ENCODE results near the gene SVBP.
"Not testable (repeated sequence)": the region's sequence is repeated elsewhere in the genome, so short reads cannot be mapped to it uniquely, and the experiment has no call there.

SVBP gene

DNA sequence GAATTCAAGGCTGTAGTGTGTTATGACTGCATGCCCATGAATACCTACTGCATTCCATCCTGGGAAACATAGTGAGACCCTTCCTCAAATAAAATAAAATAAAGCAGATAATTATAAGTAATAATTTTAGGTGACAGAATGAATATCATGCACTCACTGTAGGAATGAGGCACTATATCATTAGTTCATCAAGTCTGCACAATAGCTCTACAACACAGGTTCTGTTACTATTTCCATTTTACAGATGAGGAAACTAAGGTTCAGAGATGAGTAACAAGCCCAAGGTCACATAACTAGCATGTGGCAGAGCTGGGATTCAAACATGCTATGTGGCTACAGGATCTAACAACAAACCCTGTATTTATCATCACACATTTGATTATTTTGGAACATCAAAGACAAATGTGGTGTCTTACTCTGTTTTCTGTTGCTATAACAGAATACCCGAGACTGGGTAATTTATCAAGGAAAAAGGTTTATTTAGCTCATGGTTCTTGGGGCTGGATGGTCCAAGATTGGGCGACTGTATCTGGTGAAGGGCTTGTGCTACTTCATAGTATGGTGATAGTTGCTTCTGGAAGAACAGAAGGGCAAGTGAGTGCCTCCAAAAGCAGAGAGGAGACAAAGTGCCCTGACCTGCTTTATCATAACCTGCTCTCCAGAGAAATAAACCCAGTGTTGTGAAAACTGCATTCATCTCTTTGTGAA, 24.4 kb upstream of the SVBP start:
- H3K4me3 ChIP-seq (ENCODE audit: low read depth, low read length) = no peak overlapping the region

- no peak overlapping the region for H3K4me3 ChIP-seq (ENCODE audit: low read depth, low read length)
Observed at GRCh38 chr1:42841010-42841409, 23.8 kb upstream of the SVBP start.

- no peak overlapping the region for H3K4me3 ChIP-seq (ENCODE audit: low read depth, low read length)
Observed at GRCh38 chr1:42838482-42839190, 21.4 kb upstream of the SVBP start.

DNA sequence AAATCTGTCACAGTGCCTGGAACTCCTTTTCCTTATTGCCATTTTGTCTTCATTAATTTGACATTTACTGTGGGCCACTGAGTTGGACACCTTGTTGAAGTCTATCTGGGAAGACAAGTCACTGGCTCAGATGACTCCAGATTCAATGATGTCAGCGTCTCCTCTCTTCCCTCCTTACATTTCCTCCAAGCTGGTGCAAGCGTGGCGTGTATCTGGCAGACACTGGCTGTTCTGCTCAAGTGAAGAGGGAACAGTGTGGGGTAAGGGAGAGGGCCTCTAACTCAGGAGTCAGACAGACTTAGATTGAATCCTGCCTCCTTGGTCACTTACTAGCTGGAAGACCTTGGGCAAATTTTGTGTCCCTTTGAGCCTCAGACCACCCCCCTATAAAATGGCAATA, 20.5 kb upstream of the SVBP start:
- no peak overlapping the region for H3K4me3 ChIP-seq (ENCODE audit: low read depth, low read length)

GRCh38 chr1:42835422-42835821, 18.2 kb upstream of the SVBP start:
- no peak overlapping the region for H3K4me3 ChIP-seq (ENCODE audit: low read depth, low read length)

DNA sequence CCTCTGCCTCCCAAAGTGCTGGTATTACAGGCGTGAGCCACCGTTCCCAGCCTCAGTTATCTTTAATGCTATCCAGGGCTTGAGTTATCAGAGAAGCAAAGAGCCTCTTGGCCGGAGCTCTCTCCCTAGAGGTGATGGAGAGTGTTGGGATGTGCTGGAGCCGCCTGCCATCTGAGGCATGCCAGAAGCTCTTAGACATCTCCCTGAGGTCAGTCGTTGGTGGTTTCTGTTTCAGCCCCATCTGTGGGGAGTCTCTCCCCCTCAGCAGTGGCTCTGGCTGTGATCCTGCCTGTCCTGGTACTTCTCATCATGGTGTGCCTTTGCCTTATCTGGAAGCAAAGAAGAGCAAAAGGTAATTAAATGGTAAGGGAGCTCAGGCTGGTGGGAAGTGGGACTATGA, 17.6 kb upstream of the SVBP start:
- H3K4me3 ChIP-seq (ENCODE audit: low read depth, low read length) = no peak overlapping the region

DNA sequence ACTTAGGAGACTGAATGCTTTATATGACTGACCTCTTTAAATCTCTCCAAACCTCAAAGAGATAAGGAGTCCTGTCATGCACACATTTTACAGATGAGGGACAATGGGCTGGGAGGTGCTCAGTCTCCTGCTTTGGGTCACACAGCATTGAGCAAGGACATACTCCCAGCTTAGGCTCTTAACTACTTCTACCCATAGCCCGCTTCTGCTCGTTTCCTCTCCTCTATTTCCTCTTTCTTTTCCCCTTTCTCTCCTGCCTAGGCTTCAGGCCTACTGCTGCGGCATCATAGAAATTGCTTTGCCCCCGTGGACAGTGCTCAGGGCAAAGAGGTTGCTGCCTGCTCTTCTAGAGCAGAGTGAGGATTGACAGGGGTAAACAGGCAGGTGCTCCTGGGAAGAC, 16.8 kb upstream of the SVBP start:
- H3K4me3 ChIP-seq (ENCODE audit: low read depth, low read length) = no peak overlapping the region

DNA sequence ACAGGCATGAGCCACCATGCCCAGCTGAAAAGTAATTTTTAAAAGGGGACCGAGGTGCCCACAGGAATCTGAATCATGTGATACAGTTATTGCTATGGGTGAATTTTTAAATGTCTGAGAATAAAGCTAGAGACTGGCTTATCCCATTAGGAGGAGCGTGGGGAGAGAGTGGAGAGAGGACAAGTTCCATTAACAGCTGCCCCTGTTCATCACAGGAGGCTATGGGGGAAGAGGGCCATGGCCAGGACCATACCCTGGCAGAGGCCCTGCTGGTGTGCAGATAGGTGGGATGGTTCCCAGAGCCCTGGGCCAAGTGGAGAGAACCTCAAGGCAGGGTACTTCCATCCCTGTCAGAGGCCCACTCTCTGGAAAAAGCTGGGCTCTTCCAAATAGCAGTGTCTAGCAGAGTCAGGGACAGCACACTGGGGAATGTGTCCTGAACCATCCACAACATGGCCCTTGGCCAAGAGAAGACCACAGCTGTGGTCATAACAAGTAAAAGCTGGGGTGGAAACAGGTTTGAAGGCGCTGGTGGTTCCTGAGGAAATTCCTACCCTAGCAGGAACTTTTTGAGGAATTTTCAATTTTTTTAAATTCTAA, 15.5 kb upstream of the SVBP start:
- H3K4me3 ChIP-seq (ENCODE audit: low read depth, low read length) = no peak overlapping the region

- no peak overlapping the region for H3K4me3 ChIP-seq (ENCODE audit: low read depth, low read length)
Observed at GRCh38 chr1:42831273-42831672, 14.1 kb upstream of the SVBP start.

DNA sequence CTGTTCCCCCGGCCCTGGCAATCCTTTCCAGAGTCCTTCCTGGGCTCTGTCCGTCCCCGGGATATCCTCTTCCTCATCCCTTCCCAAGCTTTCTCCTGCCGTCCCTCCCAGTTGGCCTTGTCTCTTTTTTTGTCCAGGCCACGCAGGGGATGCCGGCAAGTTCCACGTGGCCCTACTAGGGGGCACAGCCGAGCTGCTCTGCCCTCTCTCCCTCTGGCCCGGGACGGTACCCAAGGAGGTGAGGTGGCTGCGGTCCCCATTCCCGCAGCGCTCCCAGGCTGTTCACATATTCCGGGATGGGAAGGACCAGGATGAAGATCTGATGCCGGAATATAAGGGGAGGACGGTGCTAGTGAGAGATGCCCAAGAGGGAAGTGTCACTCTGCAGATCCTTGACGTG, 13.4 kb upstream of the SVBP start:
- no peak overlapping the region for H3K4me3 ChIP-seq (ENCODE audit: low read depth, low read length)

DNA sequence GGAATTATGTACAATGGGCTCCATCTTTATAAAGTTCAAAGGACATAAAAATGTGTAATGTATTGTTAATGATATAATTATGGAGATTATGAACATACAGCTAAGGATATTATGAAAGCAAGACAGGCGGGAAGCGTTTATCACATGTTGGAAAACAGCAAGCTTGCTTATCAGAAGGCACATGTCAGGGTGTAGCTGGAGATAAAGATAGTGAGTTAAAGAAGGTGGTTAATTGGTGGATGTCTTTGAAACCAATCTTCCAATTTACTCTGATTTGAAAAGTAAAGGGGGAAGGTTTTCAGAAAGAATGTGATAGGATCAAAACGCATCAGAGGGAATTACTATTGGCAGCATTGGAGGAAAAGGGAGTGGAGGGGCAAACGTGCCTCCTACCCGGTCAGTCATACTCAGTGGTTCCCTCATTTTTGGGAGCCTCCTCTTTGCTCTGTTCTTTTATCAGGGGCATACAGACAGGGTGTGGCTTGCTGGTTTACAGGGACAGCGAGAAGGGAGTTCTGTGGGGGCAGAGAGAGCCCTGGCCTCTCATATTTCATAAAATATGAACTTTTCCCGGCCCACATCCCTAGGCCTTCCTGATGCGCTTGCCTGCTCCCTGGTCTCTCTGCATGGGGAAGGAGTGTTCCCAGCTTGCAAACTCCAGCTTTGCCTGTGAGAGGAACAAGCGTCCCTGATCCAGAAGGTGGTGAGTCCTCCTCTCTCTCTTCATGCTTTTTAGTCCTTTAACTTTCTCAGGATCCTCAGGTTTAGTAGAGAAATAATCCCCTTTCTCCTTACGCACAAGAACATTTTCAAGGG, 8.0 kb upstream of the SVBP start:
- no peak overlapping the region for H3K4me3 ChIP-seq (ENCODE audit: low read depth, low read length)

- no peak overlapping the region for H3K4me3 ChIP-seq (ENCODE audit: low read depth, low read length)
Observed at GRCh38 chr1:42824481-42825035, 7.4 kb upstream of the SVBP start.

DNA sequence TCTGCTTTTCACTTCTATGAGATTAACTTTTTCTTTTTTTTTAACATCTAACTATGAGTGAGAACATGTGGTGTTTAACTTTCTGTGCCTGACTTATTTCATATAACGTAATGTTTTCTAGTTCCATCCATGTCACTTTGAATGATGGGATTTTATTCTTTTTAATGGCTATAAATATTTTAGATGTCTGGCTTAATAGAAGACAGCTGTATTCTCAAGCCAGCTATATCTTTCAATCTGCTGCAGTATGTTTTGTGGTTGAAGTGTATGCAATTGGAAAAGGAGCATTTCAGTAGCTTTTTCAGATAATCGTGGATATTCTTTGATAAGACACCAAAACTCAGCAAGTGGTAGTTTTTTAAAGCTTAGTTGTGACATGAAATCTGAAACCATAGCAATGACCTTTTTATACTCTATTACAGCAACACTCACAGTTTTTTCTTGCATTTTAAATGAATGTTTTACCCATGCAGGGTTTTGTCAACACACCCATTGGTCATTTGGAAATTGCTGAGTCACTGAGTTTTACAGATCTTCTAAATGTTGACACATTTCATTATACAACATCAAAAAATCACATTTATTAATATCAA, 5.7 kb upstream of the SVBP start:
- no peak overlapping the region for H3K4me3 ChIP-seq (ENCODE audit: low read depth, low read length)

- H3K4me3 ChIP-seq (ENCODE audit: low read depth, low read length) = no peak overlapping the region
Observed at GRCh38 chr1:42821690-42822089, 4.5 kb upstream of the SVBP start.

GRCh38 chr1:42820813-42821212, 3.6 kb upstream of the SVBP start:
- no peak overlapping the region for H3K4me3 ChIP-seq (ENCODE audit: low read depth, low read length)

DNA sequence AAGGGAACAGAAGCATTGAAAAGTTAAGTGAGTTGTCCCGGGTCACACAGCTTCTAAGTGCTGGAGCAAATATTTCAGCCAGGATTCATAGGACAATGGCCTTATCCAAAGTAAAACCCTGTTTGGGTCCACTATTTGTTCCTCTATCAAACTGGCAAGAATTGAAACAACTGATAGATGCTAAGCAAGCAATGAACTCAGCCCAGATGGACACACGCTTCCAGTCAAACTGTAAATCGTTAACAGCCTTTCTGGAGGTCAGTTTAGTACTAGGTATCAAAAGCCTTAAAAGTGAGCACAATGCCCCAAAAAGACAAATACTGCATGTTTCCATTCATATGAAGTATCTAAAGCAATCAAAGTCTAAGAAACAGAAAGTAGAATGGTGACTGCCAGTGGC, 779 bp upstream of the SVBP start:
- H3K4me3 ChIP-seq (ENCODE audit: low read depth, low read length) = no peak overlapping the region

DNA sequence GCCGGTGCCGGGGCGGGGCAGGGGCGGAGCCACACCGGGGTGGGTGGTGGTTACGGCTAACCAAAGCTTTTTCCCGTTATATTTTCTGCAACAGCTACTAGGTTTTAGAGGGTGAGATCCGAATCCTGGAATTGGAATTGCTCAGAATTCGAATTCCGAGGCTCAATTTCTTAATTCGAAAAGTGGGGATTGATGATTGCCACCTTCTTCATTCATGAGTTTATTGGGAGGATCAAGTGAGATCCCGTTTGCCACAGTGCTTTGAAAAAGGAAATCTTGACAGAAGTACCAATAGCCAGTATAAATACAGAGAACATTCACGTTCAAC, 207 bp upstream of the SVBP start:
- no peak overlapping the region for H3K4me3 ChIP-seq (ENCODE audit: low read depth, low read length)

- H3K4me3 ChIP-seq (ENCODE audit: low read depth, low read length) = peak overlapping the region; percentile 81
Observed at GRCh38 chr1:42815941-42816584, 1.1 kb downstream of the SVBP start.

DNA sequence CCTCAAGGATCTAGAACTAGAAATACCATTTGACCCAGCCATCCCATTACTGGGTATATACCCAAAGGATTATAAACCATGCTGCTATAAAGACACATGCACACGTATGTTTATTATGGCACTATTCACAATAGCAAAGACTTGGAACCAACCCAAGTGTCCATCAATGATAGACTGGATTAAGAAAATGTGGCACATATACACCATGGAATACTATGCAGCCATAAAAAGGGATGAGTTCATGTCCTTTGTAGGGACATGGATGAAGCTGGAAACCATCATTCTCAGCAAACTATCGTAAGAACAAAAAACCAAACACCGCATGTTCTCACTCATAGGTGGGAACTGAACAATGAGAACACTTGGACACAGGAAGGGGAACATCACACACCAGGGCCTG, 2.4 kb downstream of the SVBP start:
- not testable (repeated sequence) for H3K4me3 ChIP-seq (ENCODE audit: low read depth, low read length)

DNA sequence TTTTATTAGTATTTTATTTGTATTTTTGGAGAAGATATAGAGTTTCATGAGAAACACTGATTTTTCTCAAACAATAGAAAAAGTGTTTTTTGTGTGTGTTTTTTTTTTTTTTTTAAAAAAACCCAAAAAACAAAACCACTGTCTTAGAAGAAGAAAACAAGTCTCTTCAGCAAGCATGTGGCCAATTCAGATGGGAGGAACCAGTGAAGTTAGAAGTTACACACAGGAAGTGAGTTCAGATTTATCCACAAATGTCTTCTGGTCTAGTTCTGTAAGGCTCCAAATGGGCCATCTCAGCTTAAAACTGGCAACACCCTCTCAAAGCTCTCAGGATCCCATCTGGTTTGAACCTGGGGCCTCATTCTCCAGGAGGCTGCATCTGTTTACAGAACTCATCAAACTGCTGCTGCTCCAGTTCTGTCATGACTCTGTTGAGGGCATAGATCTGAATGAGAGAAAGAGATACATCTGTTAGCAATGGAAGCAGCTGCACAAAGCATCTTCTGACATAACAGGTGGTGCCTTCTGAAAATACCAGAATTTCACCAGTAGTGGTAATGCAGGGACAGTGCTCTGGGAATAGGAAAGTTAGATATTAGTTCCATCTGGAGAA, 10.0 kb downstream of the SVBP start:
- H3K4me3 ChIP-seq (ENCODE audit: low read depth, low read length) = no peak overlapping the region
